HEK293T (cell line): Measurements from ENCODE around the gene CFAP251.

Experiments
- ARNT ChIP-seq: fragments of 450-650 bp; IDR thresholded peaks from 2 replicates; pipeline ENCODE4 v1.6.1; 2017; ENCODE audit warnings: mild to moderate bottlenecking
- BHLHE40 ChIP-seq: fragments of 450-650 bp; IDR thresholded peaks from 2 replicates; pipeline ENCODE4 v1.6.1; 2016; ENCODE audit warnings: mild to moderate bottlenecking, moderate library complexity, borderline replicate concordance
- CTBP1 ChIP-seq: fragments of 450-650 bp; IDR thresholded peaks from 2 replicates; pipeline ENCODE4 v1.6.1; 2016; ENCODE audit warnings: borderline replicate concordance
- FOXA1 ChIP-seq: fragments of 450-650 bp; IDR thresholded peaks from 2 replicates; pipeline ENCODE4 v1.6.1; 2016; ENCODE audit warnings: mild to moderate bottlenecking
- FOXK2 ChIP-seq: fragments of 450-650 bp; IDR thresholded peaks from 2 replicates; pipeline ENCODE4 v1.6.1; 2016; ENCODE audit warnings: mild to moderate bottlenecking
- FOXM1 ChIP-seq: fragments of 450-650 bp; IDR thresholded peaks from 2 replicates; pipeline ENCODE4 v1.6.1; 2017; ENCODE audit warnings: mild to moderate bottlenecking, borderline replicate concordance
- HDGF ChIP-seq: fragments of 450-650 bp; IDR thresholded peaks from 2 replicates; pipeline ENCODE4 v1.6.1; 2017; ENCODE audit warnings: antibody characterized with exemption, borderline replicate concordance
- NFRKB ChIP-seq: fragments of 450-650 bp; IDR thresholded peaks from 2 replicates; pipeline ENCODE4 v1.6.1; 2016; ENCODE audit warnings: mild to moderate bottlenecking, moderate library complexity
- PKNOX1 ChIP-seq: fragments of 450-650 bp; IDR thresholded peaks from 2 replicates; pipeline ENCODE4 v1.6.1; 2016

- no peak for TF ChIP-seq ARNT
- no peak for TF ChIP-seq BHLHE40
- TF ChIP-seq NFRKB, result no peak
- no peak for TF ChIP-seq HDGF
- no peak for TF ChIP-seq FOXM1
- no peak for TF ChIP-seq PKNOX1
- TF ChIP-seq CTBP1, result no peak
- no peak for TF ChIP-seq FOXK2
- TF ChIP-seq FOXA1, result no peak
These were observed 65.3 kb downstream of the CFAP251 start for GRCh38 chr12:121983536-121984210.
